ENCODE data around the gene HAUS3.

Gene HAUS3

GRCh38 chr4:2263926-2264321 lies 22.0 kb upstream of the HAUS3 start:
- no peak for DNase-seq (ENCODE audit: low read depth, low spot score)

GRCh38 chr4:2262944-2263250 lies 21.0 kb upstream of the HAUS3 start:
- no peak for DNase-seq (ENCODE audit: low read depth, low spot score)

- peak; percentile 95 for DNase-seq (ENCODE audit: low read depth, low spot score)
These were observed 20.4 kb upstream of the HAUS3 start for GRCh38 chr4:2262145-2262943.

GRCh38 chr4:2261853-2262144 lies 19.9 kb upstream of the HAUS3 start, which contains the start of gene MXD4:
MXD4 (minus strand) TSS chr4:2262109; CDS start chr4:2261980, 129 bp downstream.
- no peak for DNase-seq (ENCODE audit: low read depth, low spot score)

GRCh38 chr4:2261110-2261852 lies 19.4 kb upstream of the HAUS3 start:
- no peak for DNase-seq (ENCODE audit: low read depth, low spot score)

GRCh38 chr4:2260344-2261109 lies 18.6 kb upstream of the HAUS3 start:
- no peak for DNase-seq (ENCODE audit: low read depth, low spot score)

- DNase-seq (ENCODE audit: low read depth, low spot score) = no peak
These were observed 17.8 kb upstream of the HAUS3 start for GRCh38 chr4:2259541-2260343.

GRCh38 chr4:2259036-2259540 lies 17.2 kb upstream of the HAUS3 start:
- DNase-seq (ENCODE audit: low read depth, low spot score) = no peak

GRCh38 chr4:2258091-2259035 lies 16.4 kb upstream of the HAUS3 start:
- no peak for DNase-seq (ENCODE audit: low read depth, low spot score)

- DNase-seq (ENCODE audit: low read depth, low spot score) = no peak
These were observed 15.6 kb upstream of the HAUS3 start for GRCh38 chr4:2257361-2258081.

GRCh38 chr4:2256781-2257191 lies 14.9 kb upstream of the HAUS3 start:
- no peak for DNase-seq (ENCODE audit: low read depth, low spot score)

GRCh38 chr4:2256156-2256731 lies 14.3 kb upstream of the HAUS3 start:
- DNase-seq (ENCODE audit: low read depth, low spot score) = no peak

- no peak for DNase-seq (ENCODE audit: low read depth, low spot score)
These were observed 13.7 kb upstream of the HAUS3 start for GRCh38 chr4:2255501-2256155.

- no peak for DNase-seq (ENCODE audit: low read depth, low spot score)
These were observed 13.0 kb upstream of the HAUS3 start for GRCh38 chr4:2254665-2255500.

- DNase-seq (ENCODE audit: low read depth, low spot score) = no peak
These were observed 11.5 kb upstream of the HAUS3 start for GRCh38 chr4:2253160-2254084.

- no peak for DNase-seq (ENCODE audit: low read depth, low spot score)
These were observed 10.7 kb upstream of the HAUS3 start for GRCh38 chr4:2252530-2253091.

Measured in activated naive CD8-positive, alpha-beta T cell treated with anti-CD3 and anti-CD28 coated beads, Interleukin-2, amount 50 U/mL, for 16 hours (primary cell).